ENCODE data around the gene TBX10. TPM values are rescaled to one million over a fixed set of nuclear protein-coding genes. Genes with fewer than 3 reads are reported as not detected.

TBX10 gene
- total RNA-seq, 1 experiment from 2014 or later, result not detected

Other genes with a start within 250 kb of the TBX10 start
- 8.5 and 13.8 TPM in 2 replicates for gene RAD9A, start 247.8 kb downstream of the TBX10 start, total RNA-seq (2014; rRNA removed; shearing (Covaris generic))
- 300 and 345 TPM in 2 replicates for gene PPP1CA, start 237.9 kb downstream of the TBX10 start, total RNA-seq (2014; rRNA removed; shearing (Covaris generic))
- gene TBC1D10C, start 235.7 kb downstream of the TBX10 start, total RNA-seq (2014; rRNA removed; shearing (Covaris generic)), result not detected in 2 replicates
- gene CARNS1, start 224.1 kb downstream of the TBX10 start, total RNA-seq (2014; rRNA removed; shearing (Covaris generic)), result not detected in 2 replicates
- gene RPS6KB2, start 211.3 kb downstream of the TBX10 start, total RNA-seq (2014; rRNA removed; shearing (Covaris generic)), result 46.5 and 48.2 TPM in 2 replicates
- gene PTPRCAP, start 202.1 kb downstream of the TBX10 start, total RNA-seq (2014; rRNA removed; shearing (Covaris generic)), result 0.39 TPM in 1 of 2 replicates, not detected in the other
- gene CORO1B, start 196.3 kb downstream of the TBX10 start, total RNA-seq (2014; rRNA removed; shearing (Covaris generic)), result 88.6 and 104 TPM in 2 replicates
- not detected in 2 replicates for gene GPR152, start 187.0 kb downstream of the TBX10 start, total RNA-seq (2014; rRNA removed; shearing (Covaris generic))
- gene CABP4, start 184.4 kb downstream of the TBX10 start, total RNA-seq (2014; rRNA removed; shearing (Covaris generic)), result not detected in 2 replicates
- 25.6 and 28.0 TPM in 2 replicates for gene TMEM134, start 170.5 kb downstream of the TBX10 start, total RNA-seq (2014; rRNA removed; shearing (Covaris generic))
- 106 and 114 TPM in 2 replicates for gene AIP, start 156.7 kb downstream of the TBX10 start, total RNA-seq (2014; rRNA removed; shearing (Covaris generic))
- 16.2 and 44.0 TPM in 2 replicates for gene PITPNM1, start 134.4 kb downstream of the TBX10 start, total RNA-seq (2014; rRNA removed; shearing (Covaris generic))
- 71.7 and 84.9 TPM in 2 replicates for gene CDK2AP2, start 131.6 kb downstream of the TBX10 start, total RNA-seq (2014; rRNA removed; shearing (Covaris generic))
- not detected in 2 replicates for gene CABP2, start 116.3 kb downstream of the TBX10 start, total RNA-seq (2014; rRNA removed; shearing (Covaris generic))
- gene GSTP1, start 56.0 kb downstream of the TBX10 start, total RNA-seq (2014; rRNA removed; shearing (Covaris generic)), result 1,090 and 1,270 TPM in 2 replicates
- 203 and 251 TPM in 2 replicates for gene NDUFV1, start 32.8 kb downstream of the TBX10 start, total RNA-seq (2014; rRNA removed; shearing (Covaris generic))
- gene NUDT8, start 9.8 kb downstream of the TBX10 start, total RNA-seq (2014; rRNA removed; shearing (Covaris generic)), result 7.2 and 11.6 TPM in 2 replicates
- 0.96 TPM in 1 of 2 replicates, not detected in the other for gene ACY3, start 11.0 kb upstream of the TBX10 start, total RNA-seq (2014; rRNA removed; shearing (Covaris generic))
- gene ALDH3B2, start 34.9 kb upstream of the TBX10 start, total RNA-seq (2014; rRNA removed; shearing (Covaris generic)), result not detected in 2 replicates